Measurements from ENCODE around the gene AGPAT4.

DNA sequence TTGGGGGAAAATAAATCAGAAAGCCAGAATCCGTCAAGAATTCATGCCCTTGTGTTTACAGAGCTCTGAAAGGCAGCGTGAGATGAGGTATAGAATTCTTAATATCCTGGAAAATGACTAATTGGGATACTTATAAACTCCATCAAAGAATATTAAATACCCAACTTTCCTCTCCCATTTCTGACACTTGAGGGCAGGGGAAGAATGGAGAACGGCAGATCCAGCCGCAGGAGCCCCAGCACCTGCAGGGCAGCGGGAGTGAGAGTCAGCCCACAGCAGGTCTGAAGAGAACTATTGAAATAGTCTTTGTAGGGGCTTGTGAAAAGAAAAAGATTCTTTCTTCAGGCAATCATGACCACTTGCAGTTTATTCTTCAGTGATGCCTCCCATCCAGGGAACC, 107.2 kb downstream of the AGPAT4 start:
- TF ChIP-seq CTCF (IDR thresholded peaks at IDR 0.05; ENCODE audit: low read depth, low read length) = no peak
- no peak for TF ChIP-seq POLR2A (IDR thresholded peaks at IDR 0.05; ENCODE audit: extremely low read depth, insufficient read length)
- no peak for TF ChIP-seq MYC (IDR thresholded peaks at IDR 0.05; ENCODE audit: low read depth, low read length)

Data from NB4 (cell line).